ENCODE data around the gene SOCS3.

- TF ChIP-seq ZFX (IDR thresholded peaks at IDR 0.05; ENCODE audit: borderline replicate concordance) (no peak), CTCF (IDR thresholded peaks at IDR 0.05) (no peak)
Measured at GRCh38 chr17:78338486-78339259, 21.2 kb downstream of the SOCS3 start.
